ENCODE measurements around the gene AIFM3. TPM values are rescaled to one million over a fixed set of nuclear protein-coding genes. Genes with fewer than 3 reads are reported as not detected.
A peak's percentile ranks its signal among the peaks of the same experiment; 100 is the strongest.

AIFM3 gene
- total RNA-seq, 1 donor from 2014 or later: 0.79 TPM

GRCh38 chr22:20975541-20976290, 8.7 kb downstream of the AIFM3 start:
- Mint-ChIP-seq H3K36me3 (ENCODE audit: low read depth) (no peaks in the 10 kb centered on the region), H3K27ac (ENCODE audit: unreplicated experiment) (no peak overlapping the region), H3K4me3 (no peak overlapping the region), H3K27me3 (ENCODE audit: low read depth) (no peaks in the 10 kb centered on the region), H3K9me3 (no peaks in the 10 kb centered on the region), H3K4me1 (peaks cover 32% of the 10 kb centered on the region)
- no peak for DNase-seq (ENCODE audit: low read depth, low spot score)
- no peak for TF ChIP-seq CTCF (conservative IDR thresholded peaks at IDR 0.05)

- Mint-ChIP-seq H3K27me3 (ENCODE audit: low read depth) (no peaks in the 10 kb centered on the region), H3K27ac (ENCODE audit: unreplicated experiment) (no peak overlapping the region), H3K36me3 (ENCODE audit: low read depth) (no peaks in the 10 kb centered on the region), H3K4me1 (peaks cover 33% of the 10 kb centered on the region), H3K4me3 (no peak overlapping the region), H3K9me3 (no peaks in the 10 kb centered on the region)
- DNase-seq (ENCODE audit: low read depth, low spot score): no peak
- no peak for TF ChIP-seq CTCF (conservative IDR thresholded peaks at IDR 0.05)
Observed at GRCh38 chr22:20976291-20976877, 9.3 kb downstream of the AIFM3 start.

GRCh38 chr22:20977019-20977418, 10.0 kb downstream of the AIFM3 start:
- H3K4me3 Mint-ChIP-seq: peak overlapping the region; percentile 71
- H3K9me3 Mint-ChIP-seq: no peaks in the 10 kb centered on the region
- H3K4me1 Mint-ChIP-seq: peaks cover 31% of the 10 kb centered on the region
- no peaks in the 10 kb centered on the region for H3K36me3 Mint-ChIP-seq (ENCODE audit: low read depth)
- TF ChIP-seq CTCF (conservative IDR thresholded peaks at IDR 0.05): no peak
- no peak for DNase-seq (ENCODE audit: low read depth, low spot score)
- no peaks in the 10 kb centered on the region for H3K27me3 Mint-ChIP-seq (ENCODE audit: low read depth)
- no peak overlapping the region for H3K27ac Mint-ChIP-seq (ENCODE audit: unreplicated experiment)

- Mint-ChIP-seq H3K36me3 (ENCODE audit: low read depth) (no peaks in the 10 kb centered on the region), H3K4me1 (peaks cover 30% of the 10 kb centered on the region), H3K27ac (ENCODE audit: unreplicated experiment) (no peak overlapping the region), H3K4me3 (peak overlapping the region; percentile 71), H3K9me3 (no peaks in the 10 kb centered on the region), H3K27me3 (ENCODE audit: low read depth) (no peaks in the 10 kb centered on the region)
- TF ChIP-seq CTCF (conservative IDR thresholded peaks at IDR 0.05): no peak
- DNase-seq (ENCODE audit: low read depth, low spot score): no peak
Observed at GRCh38 chr22:20977516-20978170, 10.6 kb downstream of the AIFM3 start.

- no peaks in the 10 kb centered on the region for H3K9me3 Mint-ChIP-seq
- peaks cover 37% of the 10 kb centered on the region for H3K4me1 Mint-ChIP-seq
- DNase-seq (ENCODE audit: low read depth, low spot score): no peak
- H3K27ac Mint-ChIP-seq (ENCODE audit: unreplicated experiment): no peak overlapping the region
- no peaks in the 10 kb centered on the region for H3K36me3 Mint-ChIP-seq (ENCODE audit: low read depth)
- TF ChIP-seq CTCF (conservative IDR thresholded peaks at IDR 0.05): no peak
- H3K27me3 Mint-ChIP-seq (ENCODE audit: low read depth): no peaks in the 10 kb centered on the region
- H3K4me3 Mint-ChIP-seq: peak overlapping the region; percentile 89
Observed at GRCh38 chr22:20978419-20978818, 11.4 kb downstream of the AIFM3 start.

All from neural crest cell (in vitro differentiated cells).